Activated T-cell treated with anti-CD3 and anti-CD28 coated beads for 4 hours (primary cell): ENCODE measurements around the gene DMRTC1B.
"Not testable (repeated sequence)": the region's sequence is repeated elsewhere in the genome, so short reads cannot be mapped to it uniquely, and the experiment has no call there.

Experiments used
- DNase-seq: peaks from one replicate; pipeline ENCODE4 v3.0.0-alpha.2; 2020

DMRTC1B gene, protein sequence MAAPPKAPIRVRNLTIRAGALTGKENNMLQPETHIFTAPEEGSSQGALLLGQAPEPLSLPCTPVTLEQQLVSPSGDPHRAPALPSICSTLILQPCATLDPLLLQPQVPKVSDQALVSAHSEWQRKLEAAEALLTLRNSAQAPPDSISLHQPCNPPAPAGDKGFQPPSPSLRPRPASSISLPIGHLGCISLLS

GRCh38 chrX:72776653-72777466 lies at the start of gene DMRTC1B:
Gene DMRTC1B, plus strand, starts transcription at chrX:72776890. Its CDS starts 68,246 bp downstream, at chrX:72845136.
- DNase-seq, result not testable (repeated sequence)

DNA sequence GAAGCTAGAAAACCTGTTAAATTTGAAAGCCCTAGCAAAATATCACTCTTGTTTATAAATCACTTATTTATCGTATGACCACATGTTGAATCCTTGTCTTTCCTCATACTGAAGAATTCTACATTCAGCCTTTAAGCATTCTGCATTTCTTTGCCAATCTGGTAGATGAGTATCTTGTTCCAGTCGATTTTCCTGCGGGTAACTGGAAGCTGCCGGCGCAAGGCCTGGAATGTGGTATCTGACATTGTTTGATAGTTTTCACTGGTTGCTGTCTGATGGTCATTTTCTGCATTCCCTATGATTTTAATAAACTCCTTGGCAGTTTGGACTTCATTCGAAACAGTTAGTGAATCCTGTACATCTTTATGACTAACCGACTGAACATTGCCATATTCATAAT lies 48.8 kb upstream of the DMRTC1B start:
- no peak for DNase-seq

- DNase-seq, result not testable (repeated sequence)
These were observed 43.1 kb upstream of the DMRTC1B start for GRCh38 chrX:72733636-72734035.

DNA sequence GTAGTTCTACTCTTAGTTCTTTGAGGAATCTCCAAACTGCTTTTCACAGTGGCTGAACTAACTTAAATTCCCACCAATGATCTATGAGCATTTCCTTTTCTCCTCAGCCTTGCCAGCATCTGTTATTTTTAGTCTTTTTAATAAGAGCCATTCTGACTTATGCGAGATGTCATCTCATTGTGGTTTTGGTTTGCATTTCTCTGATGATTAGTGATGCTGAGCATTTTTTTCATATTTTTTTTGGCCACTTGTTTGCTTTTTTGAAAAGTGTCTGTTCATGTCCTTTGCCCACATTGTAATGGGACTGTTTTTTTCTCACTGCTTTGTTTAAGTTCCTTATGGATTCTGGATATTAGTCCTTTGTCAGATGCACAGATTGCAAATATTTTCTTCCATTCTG lies 41.1 kb upstream of the DMRTC1B start:
- DNase-seq, result no peak

DNA sequence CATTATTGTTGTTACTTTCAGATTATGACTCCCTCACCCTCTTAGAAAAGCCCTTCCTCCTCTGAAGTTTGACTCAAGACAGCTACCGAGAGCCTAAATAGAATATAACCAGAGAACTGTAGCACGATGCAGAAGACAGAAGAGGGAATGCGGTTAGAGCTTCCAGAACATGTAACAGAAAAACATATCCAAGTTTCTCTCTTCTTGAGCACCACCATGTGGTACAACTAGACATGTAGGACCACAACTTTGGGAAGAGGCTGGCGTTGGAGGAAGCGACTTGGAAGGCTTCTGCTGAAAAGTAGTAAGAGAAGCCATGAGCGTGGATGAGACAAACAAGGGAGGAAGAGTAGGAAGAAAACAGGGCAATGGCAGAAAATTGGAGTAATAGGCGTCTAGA lies 31.1 kb upstream of the DMRTC1B start:
- DNase-seq, result not testable (repeated sequence)

DNA sequence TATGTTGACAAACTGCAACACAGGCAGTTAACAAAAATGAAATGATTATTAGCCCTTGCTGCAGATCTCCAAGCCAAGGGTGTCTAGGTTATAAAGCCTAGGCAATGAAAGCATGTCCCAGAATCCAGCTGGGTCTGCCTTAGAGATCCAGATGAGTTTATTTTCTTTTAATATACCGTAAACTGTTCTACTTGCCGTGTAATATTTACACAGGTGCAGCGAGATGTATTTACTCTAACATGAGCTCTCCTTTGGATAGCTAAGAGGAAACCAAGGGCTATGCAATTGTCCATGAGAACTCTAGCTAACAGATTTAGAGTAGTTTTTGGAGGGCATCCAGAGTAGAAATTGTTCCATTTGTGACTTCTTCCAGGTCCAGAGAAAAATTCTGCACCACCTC lies 28.1 kb upstream of the DMRTC1B start:
- DNase-seq, result not testable (repeated sequence)

GRCh38 chrX:72760454-72760853 lies 16.2 kb upstream of the DMRTC1B start:
- DNase-seq, result not testable (repeated sequence)

DNA sequence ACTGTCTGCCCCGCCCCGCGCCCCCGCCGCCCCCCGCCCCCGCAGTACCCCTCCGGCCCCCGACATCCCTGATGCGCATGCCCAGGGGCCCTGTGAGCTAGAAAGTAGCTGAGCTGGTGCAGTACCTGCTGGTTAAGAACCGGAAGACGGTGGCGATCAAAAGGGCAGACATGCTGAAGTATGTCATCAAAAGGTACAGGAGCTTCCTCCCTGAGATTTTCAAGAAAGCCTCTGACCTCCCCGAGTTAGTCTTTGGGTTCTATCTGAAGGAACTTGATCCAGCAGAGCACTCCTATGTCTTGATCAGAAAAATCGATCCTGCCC lies 739 bp downstream of the DMRTC1B start:
- not testable (repeated sequence) for DNase-seq

DNA sequence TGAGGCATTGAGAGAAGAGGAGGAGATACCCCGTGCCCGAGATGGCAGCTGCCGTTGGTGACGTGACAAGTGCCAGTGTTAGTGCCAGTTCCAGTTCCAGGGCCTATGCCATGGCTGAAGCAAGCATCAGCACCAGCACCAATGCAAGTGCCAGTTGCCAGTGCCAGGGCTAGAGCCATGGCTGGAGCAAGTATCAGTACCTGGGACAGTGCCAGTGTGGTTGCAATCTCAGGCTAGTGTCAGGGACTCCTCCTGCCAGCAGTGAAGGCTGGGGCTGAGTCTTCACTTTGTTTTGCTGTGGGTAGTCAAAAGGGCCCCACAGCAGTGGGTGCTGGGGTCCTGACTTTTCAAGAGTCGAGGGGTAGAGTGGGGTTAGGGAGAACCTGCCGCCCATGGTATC lies 1.5 kb downstream of the DMRTC1B start:
- DNase-seq, result not testable (repeated sequence)

- DNase-seq, result not testable (repeated sequence)
These were observed 5.9 kb downstream of the DMRTC1B start, which contains the start of gene FAM236B for GRCh38 chrX:72782560-72782959. Gene FAM236B, minus strand, starts transcription at chrX:72782660. Its CDS starts 100 bp downstream, at chrX:72782560.

DNA sequence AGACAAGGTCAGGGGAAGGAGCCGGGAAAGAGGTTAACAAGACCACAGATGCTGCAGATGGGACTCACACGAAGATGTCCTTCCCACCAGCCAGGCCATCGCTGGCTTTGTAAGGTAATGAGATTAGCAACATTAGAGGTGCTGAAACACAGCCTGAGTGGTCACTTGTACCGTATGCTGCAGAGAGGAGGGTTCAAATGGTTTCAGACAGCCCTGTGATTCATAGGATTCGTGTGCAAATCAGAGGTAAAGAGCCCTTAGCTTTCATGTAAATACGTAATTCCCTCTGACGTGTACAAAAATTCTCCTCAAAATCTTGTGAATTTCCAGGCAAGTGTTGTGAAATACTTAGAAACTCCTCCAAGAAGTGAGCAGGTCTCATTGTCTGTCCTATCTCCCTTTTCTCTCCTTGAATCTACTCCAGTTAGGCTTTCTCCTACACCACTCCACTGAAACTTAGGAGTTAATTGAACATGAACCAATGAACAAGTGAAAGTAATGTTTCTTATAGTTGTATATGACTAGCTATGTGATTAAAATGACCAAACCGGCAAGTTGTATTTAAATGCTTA lies 6.8 kb downstream of the DMRTC1B start:
- not testable (repeated sequence) for DNase-seq

GRCh38 chrX:72783964-72784363 lies 7.3 kb downstream of the DMRTC1B start:
- DNase-seq, result not testable (repeated sequence)

GRCh38 chrX:72788142-72788541 lies 11.5 kb downstream of the DMRTC1B start:
- not testable (repeated sequence) for DNase-seq

GRCh38 chrX:72790390-72790789 lies 13.7 kb downstream of the DMRTC1B start:
- DNase-seq, result peak; percentile 0

GRCh38 chrX:72808110-72808509 lies 31.4 kb downstream of the DMRTC1B start, which contains the start of gene FAM236D:
Gene FAM236D, minus strand, starts transcription at chrX:72808210. Its CDS starts 100 bp downstream, at chrX:72808110.
- DNase-seq, result not testable (repeated sequence)

DNA sequence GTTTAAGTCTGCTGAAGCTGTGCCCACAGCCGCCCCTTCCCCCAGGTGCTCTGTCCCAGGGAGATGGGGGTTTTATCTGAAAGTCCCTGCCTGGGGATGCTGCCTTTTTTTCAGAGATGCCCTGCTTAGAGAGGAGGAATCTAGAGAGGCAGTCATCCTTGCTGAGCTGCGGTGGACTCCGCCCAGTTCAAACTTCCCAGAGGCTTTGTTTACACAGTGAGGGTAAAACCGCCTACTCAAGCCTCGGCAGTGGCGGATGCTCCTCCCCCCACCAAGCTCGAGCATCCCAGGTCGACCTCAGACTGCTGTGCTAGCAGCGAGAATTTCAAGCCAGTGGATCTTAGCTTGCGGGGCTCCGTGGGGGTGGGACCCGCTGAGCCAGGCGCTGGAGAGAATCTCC lies 54.0 kb downstream of the DMRTC1B start:
- DNase-seq, result not testable (repeated sequence)

- DNase-seq, result not testable (repeated sequence)
These were observed 60.8 kb downstream of the DMRTC1B start for GRCh38 chrX:72837532-72837931.

- DNase-seq, result not testable (repeated sequence)
These were observed 106.2 kb downstream of the DMRTC1B start for GRCh38 chrX:72882898-72883297.

DNA sequence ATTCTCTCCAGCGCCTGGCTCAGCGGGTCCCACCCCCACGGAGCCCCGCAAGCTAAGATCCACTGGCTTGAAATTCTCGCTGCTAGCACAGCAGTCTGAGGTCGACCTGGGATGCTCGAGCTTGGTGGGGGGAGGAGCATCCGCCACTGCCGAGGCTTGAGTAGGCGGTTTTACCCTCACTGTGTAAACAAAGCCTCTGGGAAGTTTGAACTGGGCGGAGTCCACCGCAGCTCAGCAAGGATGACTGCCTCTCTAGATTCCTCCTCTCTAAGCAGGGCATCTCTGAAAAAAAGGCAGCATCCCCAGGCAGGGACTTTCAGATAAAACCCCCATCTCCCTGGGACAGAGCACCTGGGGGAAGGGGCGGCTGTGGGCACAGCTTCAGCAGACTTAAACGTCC lies 113.0 kb downstream of the DMRTC1B start:
- not testable (repeated sequence) for DNase-seq
